ENCODE measurements around the gene EPHA2. TPM values are rescaled to one million over a fixed set of nuclear protein-coding genes. Genes with fewer than 3 reads are reported as not detected.

The EPHA2 gene
- total and polyA plus RNA-seq, 11 donors: 5.6 to 34.7 (median 14.6) TPM

DNA sequence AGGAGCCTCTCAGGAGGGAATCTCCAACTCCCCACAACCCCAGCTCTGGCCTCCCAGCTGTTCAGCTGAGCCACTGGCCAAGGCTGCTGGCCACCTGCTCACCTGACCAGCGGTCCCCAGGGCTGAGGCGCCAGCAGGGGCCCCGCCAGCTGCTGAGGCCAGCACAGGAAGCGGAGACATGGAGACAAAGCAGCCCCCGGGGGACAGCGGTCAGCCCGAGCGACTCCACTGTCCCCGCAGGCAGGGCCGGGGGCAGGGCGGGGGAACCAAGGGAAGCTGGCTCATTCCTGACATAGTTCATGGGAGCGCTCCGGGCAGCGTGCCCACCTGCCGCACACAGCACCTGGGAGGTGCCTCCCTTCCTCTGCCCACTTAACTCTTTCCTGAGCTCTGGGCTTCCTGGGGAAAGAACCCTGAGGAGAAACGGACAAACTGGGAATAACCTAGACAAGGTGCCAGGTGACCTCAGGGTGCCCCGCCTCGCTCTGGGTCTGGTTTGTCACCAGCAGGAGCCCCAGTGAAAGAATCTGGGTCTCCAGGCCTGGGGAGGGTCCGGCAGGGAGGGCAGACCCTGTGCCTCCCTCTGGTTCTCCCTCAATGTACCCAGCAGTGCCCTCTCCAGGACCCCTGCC is 10.7 kb downstream of the EPHA2 start:
- Histone ChIP-seq H3K27me3 (no peaks in the 10 kb centered on the region), H3K9me3 (no peaks in the 10 kb centered on the region), H3K36me3 (peaks cover 5 to 54% (median 29%) of the 10 kb centered on the region in 9 donors), H3K27ac (peak overlapping the region; percentile 85 to 99 (median 93)), H3K4me3 (peak overlapping the region in 10 of 12 donors; percentile 3 to 52 (median 38)), H3K4me1 (peaks cover 24 to 89% (median 77%) of the 10 kb centered on the region in 12 donors)
- peak; percentile 89 to 92 (median 92) for DNase-seq
- 1 to 15% (median 12%) methylated on average over 12 to 19 of the region's 19 CpGs for WGBS, 4 donors
- TF ChIP-seq POLR2A (IDR thresholded peaks at IDR 0.05): peak in 1 of 2 donors; percentile 23
- no peak for TF ChIP-seq CTCF (IDR thresholded peaks at IDR 0.05)
- intact Hi-C loops (cut with DNase I): loop anchor here in 2 of 10 donors (5.0 kb wide), 2 partner anchors 37 to 63 kb away; no protein-coding TSS in a partner anchor
- ATAC-seq: peak; percentile 34 to 76 (median 50)

GRCh38 chr1:16144325-16145029 is 11.4 kb downstream of the EPHA2 start:
- peak in 2 of 5 donors; percentile 10 to 33 for DNase-seq
- peak overlapping the region; percentile 85 to 99 (median 93) for H3K27ac ChIP-seq
- peaks cover 5 to 52% (median 25%) of the 10 kb centered on the region in 9 donors for H3K36me3 ChIP-seq
- H3K27me3 ChIP-seq: no peaks in the 10 kb centered on the region
- no peaks in the 10 kb centered on the region for H3K9me3 ChIP-seq
- TF ChIP-seq CTCF (IDR thresholded peaks at IDR 0.05) (no peak), POLR2A (IDR thresholded peaks at IDR 0.05) (no peak)
- intact Hi-C loops (cut with DNase I): loop anchor here in 2 of 10 donors (5.0 kb wide), 2 partner anchors 38 to 62 kb away; no protein-coding TSS in a partner anchor
- H3K4me3 ChIP-seq: peak overlapping the region in 9 of 12 donors; percentile 5 to 52 (median 39)
- H3K4me1 ChIP-seq: peaks cover 31 to 89% (median 81%) of the 10 kb centered on the region in 12 donors
- no peak for ATAC-seq
- 34 to 51% (median 38%) methylated on average over 5 to 8 of the region's 8 CpGs for WGBS, 4 donors

GRCh38 chr1:16143566-16144324 is 12.1 kb downstream of the EPHA2 start:
- H3K27ac ChIP-seq: peak overlapping the region; percentile 85 to 99 (median 93)
- 42 to 62% (median 47%) methylated on average over 14 to 18 of the region's 18 CpGs for WGBS, 4 donors
- TF ChIP-seq CTCF (IDR thresholded peaks at IDR 0.05): no peak
- TF ChIP-seq POLR2A (IDR thresholded peaks at IDR 0.05): no peak
- ATAC-seq: peak; percentile 48 to 77 (median 56)
- peak in 4 of 5 donors; percentile 70 to 87 (median 84) for DNase-seq
- no peaks in the 10 kb centered on the region for H3K27me3 ChIP-seq
- H3K4me3 ChIP-seq: peak overlapping the region in 1 of 12 donors; percentile 14
- intact Hi-C loops (cut with DNase I): no loop called here
- no peaks in the 10 kb centered on the region for H3K9me3 ChIP-seq
- peaks cover 31 to 96% (median 86%) of the 10 kb centered on the region in 12 donors for H3K4me1 ChIP-seq
- H3K36me3 ChIP-seq: peaks cover 5 to 44% (median 17%) of the 10 kb centered on the region in 9 donors
